ENCODE measurements around the gene ADAM8. TPM values are rescaled to one million over a fixed set of nuclear protein-coding genes. Genes with fewer than 3 reads are reported as not detected.

The ADAM8 gene
- total and polyA plus RNA-seq, 2 of the 4 experiments (the other 2 are of a cell fraction), result under 0.01 to 0.74 TPM

DNA sequence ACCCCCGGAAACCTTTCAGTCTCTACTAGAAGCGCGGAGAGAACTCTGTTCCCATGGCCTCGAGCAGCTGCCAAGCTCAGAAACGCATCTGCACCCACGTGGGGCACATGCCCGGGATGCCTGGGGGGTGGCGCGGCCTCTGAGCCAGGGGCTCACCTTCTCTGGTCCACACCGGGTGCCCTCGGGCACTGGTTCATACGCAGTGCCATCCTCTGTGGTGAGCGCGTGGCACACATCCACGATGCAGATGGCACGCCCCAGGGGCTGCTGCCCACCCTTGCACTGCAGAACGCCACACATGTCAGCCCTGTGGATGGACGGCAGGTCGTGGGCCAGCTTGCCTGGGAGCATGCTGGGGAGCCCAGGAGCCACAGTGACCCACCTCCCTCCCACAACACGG is 6.5 kb downstream of the ADAM8 start:
- Histone ChIP-seq H3K27me3 (ENCODE audit: control insufficient read depth, insufficient read depth, low read length) (no peaks in the 10 kb centered on the region; the same call in 1 of the 2 replicates), H3K9ac (ENCODE audit: low read depth, low read length) (no peak overlapping the region), H2BK120ac (ENCODE audit: low read depth, low read length) (no peak overlapping the region), H2BK20ac (ENCODE audit: low read depth, low read length) (no peak overlapping the region), H2BK15ac (ENCODE audit: low read depth, low read length) (no peak overlapping the region), H3K9me3 (ENCODE audit: control insufficient read depth, insufficient read depth, low read length) (no peaks in the 10 kb centered on the region), H3K4me1 (ENCODE audit: control insufficient read depth, insufficient read depth, low read length) (no peaks in the 10 kb centered on the region), H3K9me1 (ENCODE audit: insufficient read depth, low read length) (no peaks in the 10 kb centered on the region), H3K4ac (ENCODE audit: low read depth, low read length) (no peak overlapping the region), H4K5ac (ENCODE audit: low read depth, low read length) (no peak overlapping the region), H3K14ac (replicated peaks; ENCODE audit: low read depth, low read length) (no peak overlapping the region), H2AFZ (replicated peaks; ENCODE audit: low read length, poor library complexity) (no peak overlapping the region), H2AK5ac (ENCODE audit: low read depth, low read length) (no peak overlapping the region), H3K36me3 (ENCODE audit: control insufficient read depth, insufficient read depth, low read length) (peaks cover 4% of the 10 kb centered on the region; the same call in 1 of the 2 replicates), H2BK5ac (ENCODE audit: low read depth, low read length, poor library complexity, severe bottlenecking) (no peak overlapping the region), H3K4me3 (ENCODE audit: insufficient read depth, low read depth, low read length) (no peak overlapping the region), H4K8ac (ENCODE audit: low read depth in 2 of 2, low read length in 2 of 2) (no peak overlapping the region), H4K91ac (ENCODE audit: insufficient read depth, low read depth, low read length) (no peak overlapping the region), H2AK9ac (replicated peaks; ENCODE audit: low read depth, low read length, poor library complexity) (no peak overlapping the region), H3K23ac (ENCODE audit: low read depth, low read length) (no peak overlapping the region), H4K20me1 (ENCODE audit: insufficient read depth, low read length) (no peaks in the 10 kb centered on the region), H3K27ac (ENCODE audit: insufficient read depth, low read length) (no peak overlapping the region), H3K4me2 (ENCODE audit: low read depth, low read length) (no peak overlapping the region), H3K79me1 (ENCODE audit: low read depth in 1 of 2, low read length in 2 of 2) (no peaks in the 10 kb centered on the region), H3K18ac (ENCODE audit: low read depth, low read length) (no peak overlapping the region), H3K56ac (ENCODE audit: extremely low read depth, insufficient read depth, low read length) (no peak overlapping the region)
- DNase-seq, result no peak
- dilution Hi-C loops (cut with HindIII; ENCODE audit: low sequenced_read_pairs, unreplicated experiment) (no loop called here), in situ Hi-C loops (cut with MboI; ENCODE audit: low sequenced_read_pairs) (loop anchor here (25.0 kb wide), 1 partner anchor 608 kb away; no protein-coding TSS in a partner anchor), intact Hi-C loops (cut with micrococcal nuclease) (no loop called here)
- ChIA-PET POLR2A (ENCODE audit: unreplicated experiment) (no interaction called here), CTCF (no interaction called here)
- WGBS, 2 experiments (ENCODE audit: extremely low coverage in 2 of 2, insufficient read length in 1 of 2), result 92% methylated on average over 15 of the region's 20 CpGs; no CpG with 5 or more reads in 1 of the 2 experiments
- TF ChIP-seq, protein P1, sequence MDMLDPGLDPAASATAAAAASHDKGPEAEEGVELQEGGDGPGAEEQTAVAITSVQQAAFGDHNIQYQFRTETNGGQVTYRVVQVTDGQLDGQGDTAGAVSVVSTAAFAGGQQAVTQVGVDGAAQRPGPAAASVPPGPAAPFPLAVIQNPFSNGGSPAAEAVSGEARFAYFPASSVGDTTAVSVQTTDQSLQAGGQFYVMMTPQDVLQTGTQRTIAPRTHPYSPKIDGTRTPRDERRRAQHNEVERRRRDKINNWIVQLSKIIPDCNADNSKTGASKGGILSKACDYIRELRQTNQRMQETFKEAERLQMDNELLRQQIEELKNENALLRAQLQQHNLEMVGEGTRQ (IDR thresholded peaks at IDR 0.05; ENCODE audit: low read depth, low read length), result no peak
- TF ChIP-seq RAD21 (IDR thresholded peaks at IDR 0.05; ENCODE audit: low read length), result no peak
- no peak for TF ChIP-seq MAFK (IDR thresholded peaks at IDR 0.05; ENCODE audit: low read depth, low read length)
- TF ChIP-seq BHLHE40 (IDR thresholded peaks at IDR 0.05; ENCODE audit: low read depth, low read length), result no peak
- TF ChIP-seq RCOR1 (IDR thresholded peaks at IDR 0.05; ENCODE audit: insufficient replicate concordance, low read length), result no peak
- TF ChIP-seq, protein P2, sequence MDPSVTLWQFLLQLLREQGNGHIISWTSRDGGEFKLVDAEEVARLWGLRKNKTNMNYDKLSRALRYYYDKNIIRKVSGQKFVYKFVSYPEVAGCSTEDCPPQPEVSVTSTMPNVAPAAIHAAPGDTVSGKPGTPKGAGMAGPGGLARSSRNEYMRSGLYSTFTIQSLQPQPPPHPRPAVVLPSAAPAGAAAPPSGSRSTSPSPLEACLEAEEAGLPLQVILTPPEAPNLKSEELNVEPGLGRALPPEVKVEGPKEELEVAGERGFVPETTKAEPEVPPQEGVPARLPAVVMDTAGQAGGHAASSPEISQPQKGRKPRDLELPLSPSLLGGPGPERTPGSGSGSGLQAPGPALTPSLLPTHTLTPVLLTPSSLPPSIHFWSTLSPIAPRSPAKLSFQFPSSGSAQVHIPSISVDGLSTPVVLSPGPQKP (IDR thresholded peaks at IDR 0.05; ENCODE audit: borderline replicate concordance, low read depth, low read length), result no peak
- no peak for TF ChIP-seq RFX5 (IDR thresholded peaks at IDR 0.05; ENCODE audit: low read depth, low read length)
- no peak for TF ChIP-seq CEBPB (IDR thresholded peaks at IDR 0.05; ENCODE audit: low read depth, low read length)
- no peak for TF ChIP-seq NFE2L2 (IDR thresholded peaks at IDR 0.05; ENCODE audit: low read depth, low read length)
- no peak for TF ChIP-seq FOS (IDR thresholded peaks at IDR 0.05; ENCODE audit: low read depth, low read length)
- TF ChIP-seq MXI1 (IDR thresholded peaks at IDR 0.05; ENCODE audit: borderline replicate concordance, low read depth, low read length), result no peak
- no peak for TF ChIP-seq CHD1 (IDR thresholded peaks at IDR 0.05; ENCODE audit: low read depth, low read length)
- no peak for ATAC-seq (ENCODE audit: low read depth)
- BruUV-seq (replicated peaks), result no TSS peak
